PC-9 (cell line): Measurements from ENCODE around the gene NT5C1A.

Source experiments
- CTCF ChIP-seq: fragments of 200-600 bp; sonication (generic); conservative IDR thresholded peaks from 2 replicates; pipeline ENCODE4 v1.6.1; 2017; ENCODE audit warnings: mixed run types, antibody characterized with exemption, mild to moderate bottlenecking, moderate library complexity
- EZH2 ChIP-seq: fragments of 200-600 bp; sonication (generic); IDR thresholded peaks from 2 replicates; pipeline ENCODE4 v1.8.0; 2017; ENCODE audit warnings: antibody characterized with exemption, low read depth

- TF ChIP-seq CTCF = no peak
- no peak for TF ChIP-seq EZH2
Observed at GRCh38 chr1:39713557-39713956, 41.6 kb upstream of the NT5C1A start.
